Measurements from ENCODE around the gene BCS1L.

Gene BCS1L

DNA sequence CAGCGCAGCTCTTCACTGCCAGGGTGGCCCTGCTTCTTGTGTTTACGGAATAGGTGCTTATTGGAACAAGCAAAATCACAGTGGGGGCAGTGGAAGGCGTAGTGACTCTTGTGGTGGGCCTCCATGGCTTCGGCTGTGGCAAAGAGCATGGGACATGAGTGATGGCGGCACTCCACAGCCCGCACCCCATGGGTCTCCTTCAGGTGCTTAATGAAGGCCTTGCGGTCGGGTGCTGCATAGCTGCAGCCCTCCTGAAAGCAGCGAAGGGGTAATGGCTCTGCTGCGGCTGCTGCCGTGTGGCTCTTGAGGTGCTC, 10.7 kb upstream of the BCS1L start:
- Histone ChIP-seq H3K27me3 (no peaks in the 10 kb centered on the region), H3K36me3 (peaks cover 97 to 100% (median 100%) of the 10 kb centered on the region in 11 experiments), H3K4me1 (peaks cover 0 to 6% (median 0%) of the 10 kb centered on the region in 10 experiments; a peak in 7 of 20 replicates), H4K20me1 (peaks cover 4 to 82% (median 42%) of the 10 kb centered on the region in 11 experiments; a peak in 20 of 22 replicates), H3K9ac (no peak overlapping the region), H3K9me3 (replicated peaks in 1 of 11) (no peaks in the 10 kb centered on the region), H3K4me2 (no peak overlapping the region), H3K4me3 (no peak overlapping the region), H3K27ac (no peak overlapping the region)
- no peak for TF ChIP-seq Cebpa-rat (IDR thresholded peaks at IDR 0.05)

DNA sequence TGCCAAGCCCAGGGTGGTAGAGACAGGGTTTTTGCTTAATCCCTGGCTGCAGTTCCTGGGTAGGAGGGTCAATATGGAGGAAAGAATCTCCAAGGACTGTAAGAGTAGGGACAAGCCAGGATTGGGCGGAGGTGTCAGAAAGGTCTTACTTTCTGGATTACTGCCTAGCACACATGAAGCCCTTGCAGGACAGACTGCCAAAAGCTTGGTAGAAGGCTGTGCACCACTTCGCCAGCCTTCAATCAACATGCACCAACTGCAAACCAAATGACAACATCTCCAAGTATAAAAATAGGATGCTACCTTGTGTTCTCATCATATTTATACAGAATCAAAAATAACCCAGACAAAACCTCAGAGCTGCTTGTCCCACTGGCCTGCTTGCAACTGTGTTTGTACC, 3.7 kb upstream of the BCS1L start:
- Histone ChIP-seq H3K4me2 (no peak overlapping the region), H3K36me3 (peaks cover 58 to 76% (median 73%) of the 10 kb centered on the region in 11 experiments), H3K27me3 (no peaks in the 10 kb centered on the region), H3K4me1 (peaks cover 10 to 38% (median 21%) of the 10 kb centered on the region in 10 experiments), H3K9ac (peak overlapping the region in 2 of 11 experiments; percentile 8; a peak in 2 of 22 replicates), H4K20me1 (peaks cover 0 to 65% (median 20%) of the 10 kb centered on the region in 11 experiments; a peak in 15 of 22 replicates), H3K9me3 (replicated peaks in 1 of 11) (no peaks in the 10 kb centered on the region), H3K27ac (no peak overlapping the region), H3K4me3 (no peak overlapping the region)
- no peak for TF ChIP-seq Cebpa-rat (IDR thresholded peaks at IDR 0.05)

DNA sequence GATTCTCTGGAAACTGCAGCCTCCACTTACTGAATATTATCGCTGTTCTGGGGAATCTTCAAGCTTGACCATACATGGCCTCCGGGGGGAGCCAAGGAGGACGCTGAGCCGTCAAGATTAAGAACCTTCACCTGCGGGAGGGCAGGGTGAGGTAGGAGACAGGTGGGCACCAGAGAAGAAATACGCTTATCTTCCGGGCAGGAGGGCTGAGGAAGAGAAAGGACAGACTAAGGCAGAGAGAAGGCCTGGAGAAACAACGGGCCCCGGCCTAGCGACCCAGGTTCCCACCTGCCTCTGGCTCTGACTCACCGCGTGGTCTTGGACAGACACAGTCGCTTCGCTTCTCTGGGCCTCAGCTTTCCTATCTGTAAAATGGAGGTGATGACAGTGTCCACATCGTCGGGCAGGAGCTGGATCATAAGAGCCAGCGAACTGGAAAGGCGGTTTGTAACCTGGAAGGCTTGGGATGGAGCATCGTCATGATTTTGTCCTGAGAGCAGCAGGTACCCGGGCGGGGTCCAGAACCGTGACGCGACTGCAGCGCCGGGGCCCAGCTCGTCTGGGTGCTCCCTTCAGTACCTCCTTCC, 719 bp upstream of the BCS1L start:
- Histone ChIP-seq H4K20me1 (peaks cover 0 to 45% (median 12%) of the 10 kb centered on the region in 11 experiments; a peak in 12 of 22 replicates), H3K9me3 (replicated peaks in 1 of 11) (no peaks in the 10 kb centered on the region), H3K27ac (peak overlapping the region; percentile 25 to 87 (median 81); a peak in 21 of 22 replicates), H3K4me3 (peak overlapping the region; percentile 78 to 98 (median 94)), H3K27me3 (no peaks in the 10 kb centered on the region), H3K36me3 (peaks cover 58 to 76% (median 71%) of the 10 kb centered on the region in 11 experiments), H3K4me1 (peaks cover 10 to 37% (median 24%) of the 10 kb centered on the region in 10 experiments), H3K9ac (peak overlapping the region; percentile 78 to 92 (median 84)), H3K4me2 (peak overlapping the region; percentile 87 to 98 (median 92))
- TF ChIP-seq Cebpa-rat (IDR thresholded peaks at IDR 0.05), result no peak

DNA sequence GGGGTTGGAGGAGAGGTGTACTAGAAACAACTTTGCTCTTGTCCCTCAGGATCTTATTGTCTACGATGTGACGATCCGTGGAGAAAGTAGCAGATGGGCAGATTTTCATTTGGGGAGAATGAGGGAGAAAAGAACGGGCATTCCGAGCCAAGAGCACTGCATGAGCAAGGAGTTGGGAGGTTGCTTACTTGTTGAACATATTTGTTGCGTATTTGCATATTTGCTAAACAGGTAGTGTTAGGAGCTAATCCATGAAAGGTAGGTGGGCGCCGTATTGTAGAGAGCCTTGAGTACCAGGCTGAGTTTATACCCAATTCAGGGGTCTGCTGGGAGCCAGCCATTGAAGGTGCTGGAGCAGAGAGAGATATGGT, 490 bp downstream of the BCS1L start:
- H3K36me3 ChIP-seq, result peaks cover 58 to 76% (median 71%) of the 10 kb centered on the region in 11 experiments
- peak overlapping the region in 10 of 11 experiments; percentile 18 to 87 (median 82); a peak in 19 of 22 replicates for H3K27ac ChIP-seq
- H3K4me1 ChIP-seq, result peaks cover 10 to 30% (median 22%) of the 10 kb centered on the region in 10 experiments
- peaks cover 0 to 38% (median 13%) of the 10 kb centered on the region in 11 experiments; a peak in 10 of 22 replicates for H4K20me1 ChIP-seq
- H3K27me3 ChIP-seq, result no peaks in the 10 kb centered on the region
- peak overlapping the region; percentile 87 to 98 (median 92) for H3K4me2 ChIP-seq
- TF ChIP-seq Cebpa-rat (IDR thresholded peaks at IDR 0.05), result no peak
- peak overlapping the region; percentile 78 to 98 (median 94) for H3K4me3 ChIP-seq
- H3K9me3 ChIP-seq (replicated peaks in 1 of 11), result no peaks in the 10 kb centered on the region
- H3K9ac ChIP-seq, result peak overlapping the region; percentile 78 to 92 (median 84); a peak in 21 of 22 replicates

DNA sequence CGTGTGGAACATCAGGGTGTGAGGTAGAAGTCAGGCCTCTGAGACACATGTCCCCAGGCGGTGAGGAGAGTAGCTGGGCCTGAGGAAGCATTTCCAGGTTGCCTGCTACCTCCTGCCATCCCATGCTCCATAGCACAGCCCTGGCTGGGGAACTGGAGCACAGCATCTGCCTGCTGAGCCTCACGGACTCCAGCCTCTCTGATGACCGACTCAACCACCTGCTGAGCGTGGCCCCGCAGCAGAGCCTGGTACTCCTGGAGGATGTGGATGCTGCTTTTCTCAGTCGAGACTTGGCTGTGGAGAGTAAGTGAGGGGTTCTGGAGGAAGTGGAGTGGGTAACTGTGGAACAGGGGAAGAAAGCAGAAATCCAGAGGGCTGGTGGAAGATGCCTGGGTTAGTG, 2.9 kb downstream of the BCS1L start:
- Histone ChIP-seq H3K36me3 (peaks cover 63 to 76% (median 71%) of the 10 kb centered on the region in 11 experiments), H3K9me3 (replicated peaks in 1 of 11) (no peaks in the 10 kb centered on the region), H3K4me2 (no peak overlapping the region), H3K4me3 (no peak overlapping the region), H3K27me3 (no peaks in the 10 kb centered on the region), H4K20me1 (peaks cover 0 to 32% (median 6%) of the 10 kb centered on the region in 11 experiments; a peak in 11 of 22 replicates), H3K27ac (no peak overlapping the region), H3K9ac (0 out of 22 replicates have a peak overlapping the region, but pooled peaks of 1 of the 11 experiments have one; percentile 3), H3K4me1 (peaks cover 10 to 24% (median 22%) of the 10 kb centered on the region in 10 experiments)
- TF ChIP-seq Cebpa-rat (IDR thresholded peaks at IDR 0.05), result no peak

DNA sequence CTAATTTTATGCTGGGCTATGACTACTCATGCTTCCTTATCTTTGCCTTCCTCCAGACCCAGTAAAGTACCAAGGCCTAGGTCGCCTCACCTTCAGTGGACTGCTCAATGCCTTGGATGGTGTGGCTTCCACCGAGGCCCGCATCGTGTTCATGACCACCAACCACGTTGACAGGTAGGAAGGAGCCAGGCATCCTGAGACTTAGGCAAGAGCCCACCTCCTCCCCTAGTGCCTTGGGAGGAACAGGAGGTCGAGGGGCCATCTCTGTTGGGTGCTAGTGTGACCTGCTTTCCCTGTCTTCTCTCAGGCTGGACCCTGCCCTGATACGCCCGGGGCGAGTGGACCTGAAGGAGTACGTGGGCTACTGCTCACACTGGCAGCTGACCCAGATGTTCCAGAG, 3.3 kb downstream of the BCS1L start:
- no peak overlapping the region for H3K27ac ChIP-seq
- H3K4me3 ChIP-seq, result no peak overlapping the region
- peaks cover 9 to 23% (median 21%) of the 10 kb centered on the region in 10 experiments for H3K4me1 ChIP-seq
- H3K36me3 ChIP-seq, result peaks cover 63 to 76% (median 71%) of the 10 kb centered on the region in 11 experiments
- no peak for TF ChIP-seq Cebpa-rat (IDR thresholded peaks at IDR 0.05)
- H3K4me2 ChIP-seq, result no peak overlapping the region
- peaks cover 0 to 32% (median 6%) of the 10 kb centered on the region in 11 experiments; a peak in 11 of 22 replicates for H4K20me1 ChIP-seq
- H3K9ac ChIP-seq, result no peak overlapping the region
- no peaks in the 10 kb centered on the region for H3K27me3 ChIP-seq
- no peaks in the 10 kb centered on the region for H3K9me3 ChIP-seq (replicated peaks in 1 of 11)

DNA sequence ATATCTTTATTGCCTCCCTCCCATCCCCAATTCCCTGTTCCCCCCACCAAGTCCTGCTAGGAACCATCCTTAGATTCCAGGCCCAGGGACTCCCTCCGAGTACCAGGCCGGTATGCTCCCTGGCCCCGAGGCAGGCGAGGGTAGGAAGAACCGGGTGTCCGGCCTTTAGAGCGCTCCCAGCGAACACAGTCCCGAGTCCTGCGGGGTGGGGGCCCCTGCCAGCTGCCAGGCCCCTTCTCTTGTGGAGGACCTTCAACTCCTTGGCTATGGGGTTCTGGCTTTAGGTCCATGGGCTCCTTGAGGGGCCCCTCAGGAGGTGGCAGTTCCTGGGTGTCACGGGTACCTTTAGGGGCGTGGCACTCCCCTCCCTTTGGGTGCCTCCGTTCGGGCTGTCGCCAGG, 4.4 kb downstream of the BCS1L start:
- no peaks in the 10 kb centered on the region for H3K9me3 ChIP-seq (replicated peaks in 1 of 11)
- H3K4me3 ChIP-seq, result no peak overlapping the region
- H3K4me2 ChIP-seq, result no peak overlapping the region
- H4K20me1 ChIP-seq, result peaks cover 0 to 32% (median 6%) of the 10 kb centered on the region in 11 experiments; a peak in 11 of 22 replicates
- H3K4me1 ChIP-seq, result peaks cover 0 to 15% (median 12%) of the 10 kb centered on the region in 10 experiments; a peak in 16 of 20 replicates
- no peak overlapping the region for H3K27ac ChIP-seq
- TF ChIP-seq Cebpa-rat (IDR thresholded peaks at IDR 0.05), result no peak
- no peaks in the 10 kb centered on the region for H3K27me3 ChIP-seq
- H3K36me3 ChIP-seq, result peaks cover 68 to 82% (median 79%) of the 10 kb centered on the region in 11 experiments
- no peak overlapping the region for H3K9ac ChIP-seq

DNA sequence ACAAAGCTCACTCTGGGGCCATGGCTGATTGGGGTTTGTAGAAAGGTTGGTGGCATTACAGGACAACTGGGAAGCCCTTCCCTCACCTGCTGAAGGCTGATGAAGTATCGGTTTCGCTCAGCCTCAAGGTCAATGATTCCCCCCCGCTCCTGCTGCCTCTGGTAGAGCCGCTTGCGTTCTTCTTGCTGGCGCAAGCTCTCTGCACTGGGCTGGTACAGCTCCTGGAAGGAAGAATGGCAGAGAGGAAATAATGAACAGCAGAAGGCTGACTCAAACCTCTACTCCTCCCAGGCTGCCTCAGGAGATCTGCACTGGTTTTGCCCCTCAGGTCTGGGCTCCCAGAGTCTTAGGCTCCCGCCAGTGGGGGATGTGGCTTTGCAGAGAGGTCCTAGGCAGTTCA, 5.2 kb downstream of the BCS1L start:
- Histone ChIP-seq H3K4me2 (no peak overlapping the region), H3K27ac (no peak overlapping the region), H3K27me3 (no peaks in the 10 kb centered on the region), H3K4me1 (peaks cover 3 to 14% (median 12%) of the 10 kb centered on the region in 10 experiments; a peak in 17 of 20 replicates), H3K9ac (no peak overlapping the region), H3K36me3 (peaks cover 68 to 89% (median 81%) of the 10 kb centered on the region in 11 experiments), H3K9me3 (replicated peaks in 1 of 11) (no peaks in the 10 kb centered on the region), H4K20me1 (peaks cover 0 to 32% (median 6%) of the 10 kb centered on the region in 11 experiments; a peak in 11 of 22 replicates), H3K4me3 (no peak overlapping the region)
- no peak for TF ChIP-seq Cebpa-rat (IDR thresholded peaks at IDR 0.05)

DNA sequence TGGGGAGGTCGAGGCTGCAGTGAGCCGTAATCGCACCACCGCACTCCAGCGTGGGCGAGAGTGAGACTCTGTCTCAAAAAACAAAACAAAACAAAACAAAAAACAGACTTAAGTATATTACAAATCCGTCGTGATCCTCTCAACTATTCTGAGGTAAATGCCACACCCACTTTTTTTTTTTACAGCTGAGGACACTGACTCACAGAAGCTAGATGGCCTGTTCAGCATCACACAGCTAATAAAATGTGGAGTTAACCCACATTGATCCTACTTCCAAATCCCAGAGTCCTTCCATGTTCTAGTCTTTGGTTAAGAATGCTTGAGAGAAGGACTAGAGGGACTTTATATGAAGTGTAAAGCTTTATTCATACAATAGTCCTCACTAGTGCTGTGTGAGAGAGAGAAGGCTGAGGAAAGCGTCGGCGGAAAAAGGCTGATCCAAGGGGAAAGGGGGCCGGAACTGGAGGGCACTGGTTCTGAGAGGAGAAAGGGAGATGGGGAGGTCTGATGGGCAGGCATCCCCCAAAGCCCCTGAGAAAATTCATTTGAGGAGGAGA, 11.7 kb downstream of the BCS1L start:
- H3K4me2 ChIP-seq, result peak overlapping the region; percentile 77 to 96 (median 91)
- H3K4me3 ChIP-seq, result peak overlapping the region; percentile 75 to 93 (median 85)
- H3K27ac ChIP-seq, result peak overlapping the region; percentile 71 to 85 (median 82); a peak in 21 of 22 replicates
- peaks cover 18 to 47% (median 31%) of the 10 kb centered on the region in 11 experiments for H3K36me3 ChIP-seq
- no peaks in the 10 kb centered on the region for H3K9me3 ChIP-seq (replicated peaks in 1 of 11)
- H4K20me1 ChIP-seq, result peaks cover 0 to 15% (median 0%) of the 10 kb centered on the region in 11 experiments; a peak in 5 of 22 replicates
- no peak for TF ChIP-seq Cebpa-rat (IDR thresholded peaks at IDR 0.05)
- H3K27me3 ChIP-seq, result no peaks in the 10 kb centered on the region
- H3K9ac ChIP-seq, result peak overlapping the region; percentile 74 to 89 (median 83)
- peaks cover 17 to 27% (median 20%) of the 10 kb centered on the region in 10 experiments for H3K4me1 ChIP-seq

All from BLaER1 treated with 17β-estradiol and CSF1 and Interleukin-3, amounts not matched to agents 10 nM and 100 nM (cell line).